Measurements from ENCODE around the gene RAB31.

RAB31 gene

GRCh38 chr18:9810994-9811705 lies 103.0 kb downstream of the RAB31 start:
- TF ChIP-seq CTCF (IDR thresholded peaks at IDR 0.05; ENCODE audit: low read depth, low read length): no peak
- H3K4me3 ChIP-seq (ENCODE audit: low read depth, low read length): no peak overlapping the region

- no peak for TF ChIP-seq CTCF (IDR thresholded peaks at IDR 0.05; ENCODE audit: low read depth, low read length)
- no peak overlapping the region for H3K4me3 ChIP-seq (ENCODE audit: low read depth, low read length)
Measured at GRCh38 chr18:9811978-9812377, 103.9 kb downstream of the RAB31 start.

GRCh38 chr18:9814431-9814830 lies 106.3 kb downstream of the RAB31 start:
- TF ChIP-seq CTCF (IDR thresholded peaks at IDR 0.05; ENCODE audit: low read depth, low read length): no peak
- H3K4me3 ChIP-seq (ENCODE audit: low read depth, low read length): no peak overlapping the region

GRCh38 chr18:9817286-9817685 lies 109.2 kb downstream of the RAB31 start:
- no peak for TF ChIP-seq CTCF (IDR thresholded peaks at IDR 0.05; ENCODE audit: low read depth, low read length)
- no peak overlapping the region for H3K4me3 ChIP-seq (ENCODE audit: low read depth, low read length)

GRCh38 chr18:9817725-9818422 lies 109.8 kb downstream of the RAB31 start:
- no peak for TF ChIP-seq CTCF (IDR thresholded peaks at IDR 0.05; ENCODE audit: low read depth, low read length)

GRCh38 chr18:9818423-9818734 lies 110.3 kb downstream of the RAB31 start:
- no peak overlapping the region for H3K4me3 ChIP-seq (ENCODE audit: low read depth, low read length)
- no peak for TF ChIP-seq CTCF (IDR thresholded peaks at IDR 0.05; ENCODE audit: low read depth, low read length)

More at GRCh38 chr18:9817725-9818422, 109.8 kb downstream of the RAB31 start:
- no peak overlapping the region for H3K4me3 ChIP-seq (ENCODE audit: low read depth, low read length)

- no peak for TF ChIP-seq CTCF (IDR thresholded peaks at IDR 0.05; ENCODE audit: low read depth, low read length)
Measured at GRCh38 chr18:9820127-9820526, 112.0 kb downstream of the RAB31 start.

More at GRCh38 chr18:9820127-9820526, 112.0 kb downstream of the RAB31 start:
- no peak overlapping the region for H3K4me3 ChIP-seq (ENCODE audit: low read depth, low read length)

Measured in WI38 (cell line).